Lower lobe of right lung (tissue), 2 donors: ENCODE results near the gene RADIL. TPM values are rescaled to one million over a fixed set of nuclear protein-coding genes. Genes with fewer than 3 reads are reported as not detected.

Experiments used
- ATAC-seq, 2 donors: fragments of 200-7000 bp; cut with Tn5 transposase; one replicate each; pipeline ENCODE4 v1.9.1; 2020 to 2022; ENCODE audit warnings: mild to moderate bottlenecking in 2 of 2, moderate library complexity in 2 of 2
- DNase-seq: peaks from one replicate; pipeline ENCODE4 v3.0.0-alpha.2; 2020
- H3K27ac ChIP-seq: fragments of 200-600 bp; one replicate; pipeline ENCODE4 v1.8.0; 2022
- H3K27me3 ChIP-seq: fragments of 200-600 bp; one replicate; pipeline ENCODE4 v1.8.0; 2022; ENCODE audit warnings: low read depth
- H3K36me3 ChIP-seq: fragments of 200-600 bp; one replicate; pipeline ENCODE4 v1.8.0; 2022; ENCODE audit warnings: mild to moderate bottlenecking
- H3K4me1 ChIP-seq: fragments of 200-600 bp; one replicate; pipeline ENCODE4 v1.8.0; 2022
- H3K4me3 ChIP-seq: fragments of 200-600 bp; one replicate; pipeline ENCODE4 v1.8.0; 2022; ENCODE audit warnings: mild to moderate bottlenecking
- H3K9me3 ChIP-seq: fragments of 200-600 bp; one replicate; pipeline ENCODE4 v1.8.0; 2022
- intact Hi-C: fragments of 100-400 bp; cut with DNase I; formaldehyde crosslinking; loops from one replicate; pipeline ENCODE4 v1.11.0; 2022
- total RNA-seq: library from RNA; stranded (reverse); fragmentation: NEBNext Ultra II Directional; extraction: Animal tissue kit (Norgen Biotek cat#: 25700); gene quantifications from one replicate; pipeline ENCODE4 v1.2.1, GENCODE V29; 2021
- TF ChIP-seq, protein P1 (sequence below): fragments of 200-600 bp; IDR thresholded peaks from one replicate; pipeline ENCODE4 v1.8.0; 2022; ENCODE audit warnings: antibody characterized with exemption, mild to moderate bottlenecking
- donor health status: DM: no; HTN: yes; CAD: no; lungs with severe emphysema.

The RADIL gene
- total RNA-seq, 1 donor from 2014 or later: 9.7 TPM

- Histone ChIP-seq H3K4me1 (no peaks in the 10 kb centered on the region), H3K4me3 (no peak overlapping the region), H3K9me3 (no peaks in the 10 kb centered on the region), H3K27me3 (no peaks in the 10 kb centered on the region), H3K27ac (no peak overlapping the region), H3K36me3 (no peaks in the 10 kb centered on the region)
- ATAC-seq (no peak), DNase-seq (no peak)
- intact Hi-C loops: no loop called here
- TF ChIP-seq, protein P1, sequence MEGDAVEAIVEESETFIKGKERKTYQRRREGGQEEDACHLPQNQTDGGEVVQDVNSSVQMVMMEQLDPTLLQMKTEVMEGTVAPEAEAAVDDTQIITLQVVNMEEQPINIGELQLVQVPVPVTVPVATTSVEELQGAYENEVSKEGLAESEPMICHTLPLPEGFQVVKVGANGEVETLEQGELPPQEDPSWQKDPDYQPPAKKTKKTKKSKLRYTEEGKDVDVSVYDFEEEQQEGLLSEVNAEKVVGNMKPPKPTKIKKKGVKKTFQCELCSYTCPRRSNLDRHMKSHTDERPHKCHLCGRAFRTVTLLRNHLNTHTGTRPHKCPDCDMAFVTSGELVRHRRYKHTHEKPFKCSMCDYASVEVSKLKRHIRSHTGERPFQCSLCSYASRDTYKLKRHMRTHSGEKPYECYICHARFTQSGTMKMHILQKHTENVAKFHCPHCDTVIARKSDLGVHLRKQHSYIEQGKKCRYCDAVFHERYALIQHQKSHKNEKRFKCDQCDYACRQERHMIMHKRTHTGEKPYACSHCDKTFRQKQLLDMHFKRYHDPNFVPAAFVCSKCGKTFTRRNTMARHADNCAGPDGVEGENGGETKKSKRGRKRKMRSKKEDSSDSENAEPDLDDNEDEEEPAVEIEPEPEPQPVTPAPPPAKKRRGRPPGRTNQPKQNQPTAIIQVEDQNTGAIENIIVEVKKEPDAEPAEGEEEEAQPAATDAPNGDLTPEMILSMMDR: no peak
Measured at GRCh38 chr7:4916113-4916512, 32.6 kb upstream of the RADIL start.

DNA sequence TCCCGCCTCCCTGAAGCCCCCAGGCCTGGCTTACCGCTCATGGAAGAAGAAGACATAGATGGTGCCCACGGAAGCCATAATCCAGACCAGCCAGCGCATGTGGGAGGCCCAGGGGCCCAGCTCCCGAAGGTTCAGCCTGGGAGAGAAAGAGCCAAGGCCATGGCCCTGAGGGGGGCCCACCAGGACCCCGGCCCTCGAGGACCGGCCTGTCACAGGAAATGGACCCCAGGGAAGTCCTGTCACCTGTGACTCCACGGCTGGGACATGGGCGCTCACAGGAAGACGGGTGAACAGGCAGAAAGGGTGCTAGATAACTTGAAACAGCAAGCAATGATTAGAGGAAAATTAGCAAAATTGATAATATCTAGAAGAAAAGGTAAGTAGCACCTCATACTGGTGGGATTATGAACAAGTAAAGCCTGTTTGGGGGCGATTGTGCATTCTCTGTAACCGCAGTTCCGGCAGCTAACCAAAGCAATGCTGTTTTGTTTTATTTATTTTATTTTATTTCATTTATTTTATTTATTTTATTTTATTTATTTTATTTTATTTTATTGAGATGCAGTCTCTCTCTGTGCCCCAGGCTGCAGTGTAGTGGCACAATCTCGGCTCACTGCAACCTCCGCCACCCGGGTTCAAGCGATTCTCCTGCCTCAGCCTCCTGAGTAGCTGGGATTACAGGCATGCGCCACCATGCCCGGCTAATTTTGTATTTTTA is 27.8 kb upstream of the RADIL start:
- ATAC-seq: no peak
- no peak overlapping the region for H3K27ac ChIP-seq
- H3K4me1 ChIP-seq: no peaks in the 10 kb centered on the region
- no peak overlapping the region for H3K4me3 ChIP-seq
- TF ChIP-seq, protein P1: no peak
- H3K27me3 ChIP-seq: no peaks in the 10 kb centered on the region
- no peak for DNase-seq
- no peaks in the 10 kb centered on the region for H3K36me3 ChIP-seq
- intact Hi-C loops: no loop called here
- H3K9me3 ChIP-seq: no peaks in the 10 kb centered on the region

DNA sequence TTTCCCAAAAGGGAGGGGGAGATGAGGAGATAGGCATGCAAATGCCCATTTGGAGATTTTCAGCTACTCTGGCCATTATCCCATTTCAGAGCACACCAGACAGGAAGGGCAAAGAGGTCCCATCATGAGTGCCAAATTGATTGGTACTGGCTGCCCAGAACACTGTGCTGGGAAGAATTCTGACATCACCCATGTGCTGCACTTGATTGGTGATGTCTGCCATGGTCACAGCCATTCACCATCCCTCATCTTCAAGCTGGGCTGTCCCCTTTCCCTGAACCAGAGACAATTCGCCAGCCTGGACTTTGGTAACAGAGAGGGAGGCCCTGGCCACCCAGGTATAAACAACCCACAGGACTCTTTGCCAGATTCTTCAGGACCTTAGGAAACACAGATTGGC is 23.2 kb upstream of the RADIL start:
- TF ChIP-seq, protein P1: no peak
- Histone ChIP-seq H3K9me3 (no peaks in the 10 kb centered on the region), H3K4me3 (no peak overlapping the region), H3K27me3 (no peaks in the 10 kb centered on the region), H3K4me1 (no peaks in the 10 kb centered on the region), H3K27ac (no peak overlapping the region), H3K36me3 (no peaks in the 10 kb centered on the region)
- ATAC-seq (no peak), DNase-seq (no peak)
- intact Hi-C loops: no loop called here

- no peaks in the 10 kb centered on the region for H3K36me3 ChIP-seq
- no peak overlapping the region for H3K4me3 ChIP-seq
- TF ChIP-seq, protein P1: no peak
- ATAC-seq: no peak
- intact Hi-C loops: no loop called here
- H3K4me1 ChIP-seq: no peaks in the 10 kb centered on the region
- H3K27ac ChIP-seq: no peak overlapping the region
- no peaks in the 10 kb centered on the region for H3K9me3 ChIP-seq
- H3K27me3 ChIP-seq: no peaks in the 10 kb centered on the region
- DNase-seq: no peak
Measured at GRCh38 chr7:4905171-4905570, 21.7 kb upstream of the RADIL start.

DNA sequence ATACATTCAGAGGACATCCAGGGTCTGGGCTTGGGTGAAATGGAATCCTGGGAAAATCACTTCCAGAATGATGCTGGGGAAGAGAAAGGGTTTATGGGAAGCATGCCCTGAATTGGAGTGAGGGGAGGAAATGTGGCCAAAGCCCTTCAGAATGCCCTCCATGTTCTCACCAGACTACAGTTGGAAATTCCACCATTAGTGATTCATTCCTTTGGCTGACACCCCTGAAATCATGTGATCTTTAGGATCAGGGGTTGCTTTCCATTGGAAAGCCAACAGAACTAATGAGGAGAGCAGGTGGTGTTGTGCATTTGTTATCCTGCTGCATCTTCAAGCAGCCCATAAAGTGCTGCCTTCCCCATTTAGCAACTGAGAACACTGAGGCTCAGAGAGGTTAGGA is 20.8 kb upstream of the RADIL start:
- Histone ChIP-seq H3K4me1 (no peaks in the 10 kb centered on the region), H3K4me3 (no peak overlapping the region), H3K27me3 (no peaks in the 10 kb centered on the region), H3K9me3 (no peaks in the 10 kb centered on the region), H3K36me3 (no peaks in the 10 kb centered on the region), H3K27ac (no peak overlapping the region)
- intact Hi-C loops: no loop called here
- no peak for ATAC-seq
- DNase-seq: no peak
- TF ChIP-seq, protein P1: no peak
